Measurements from ENCODE around the gene CIAO2B. TPM values are rescaled to one million over a fixed set of nuclear protein-coding genes. Genes with fewer than 3 reads are reported as not detected.
"Not testable (repeated sequence)": the region's sequence is repeated elsewhere in the genome, so short reads cannot be mapped to it uniquely, and the experiment has no call there.

CIAO2B gene
- total RNA-seq, 5 donors from 2014 or later (not counting 1 experiment from before 2014, with no cell fraction given) = 55.3 to 66.8 (median 62.4) TPM

DNA sequence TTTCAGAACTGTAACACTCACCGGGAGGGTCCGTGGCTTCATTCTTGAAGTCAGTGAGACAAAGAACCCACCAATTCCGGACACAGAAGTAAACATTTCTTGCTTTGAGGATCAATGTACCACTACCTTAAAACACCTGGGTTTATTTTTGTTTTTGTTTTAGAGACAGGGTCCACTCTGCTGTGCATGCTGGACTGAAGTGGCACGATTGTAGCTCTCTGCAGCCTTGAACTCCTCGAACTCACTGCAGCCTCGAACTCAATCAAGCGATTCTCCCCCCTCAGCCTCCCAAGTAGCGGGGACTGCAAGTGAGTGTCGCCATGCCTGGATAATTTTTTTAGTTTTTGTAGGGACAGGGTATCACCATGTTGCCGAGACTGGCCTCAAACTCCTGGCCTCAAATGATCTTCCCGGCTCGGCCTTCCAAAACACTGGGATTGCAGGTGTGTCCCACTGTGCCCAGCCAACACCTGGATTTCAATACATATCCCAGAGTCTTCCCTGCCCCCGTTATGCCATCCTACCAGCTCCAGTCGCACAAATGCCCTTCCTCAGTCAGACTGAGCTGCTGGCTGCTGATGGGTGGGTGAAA, 41.2 kb upstream of the CIAO2B start:
- Histone ChIP-seq H3K27me3 (replicated peaks in 1 of 2; ENCODE audit: control insufficient read depth in 2 of 2, extremely low read depth in 1 of 2, insufficient read depth in 2 of 2, low read length in 1 of 2) (peaks cover 0 to 32% of the 10 kb centered on the region in 2 experiments), H3K4me3 (ENCODE audit: control insufficient read depth in 1 of 2, extremely low read depth in 1 of 2, low read length in 1 of 2) (peak overlapping the region; percentile 6 to 32)
- POLR2A ChIA-PET = no interaction called here

DNA sequence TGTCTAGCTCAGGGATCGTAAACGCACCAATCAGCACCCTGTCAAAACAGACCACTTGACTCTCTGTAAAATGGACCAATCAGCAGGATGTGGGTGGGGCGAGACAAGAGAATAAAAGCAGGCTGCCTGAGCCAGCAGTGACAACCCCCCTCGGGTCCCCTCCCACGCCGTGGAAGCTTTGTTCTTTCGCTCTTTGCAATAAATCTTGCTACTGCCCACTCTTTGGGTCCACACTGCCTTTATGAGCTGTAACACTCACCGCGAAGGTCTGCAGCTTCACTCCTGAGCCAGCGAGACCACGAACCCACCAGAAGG, 40.7 kb upstream of the CIAO2B start:
- CTCF ChIA-PET = interaction anchor here (0.9 to 1.6 kb wide), 4 partner anchors 10 to 182 kb away, joined by 3 to 7 read pairs (median 3); no protein-coding TSS in a partner anchor

More for the DNA sequence above, 41.2 kb upstream of the CIAO2B start:
- Mint-ChIP-seq H3K4me3 (peak overlapping the region; percentile 66 to 77 (median 69)), H3K4me1 (peaks cover 0 to 15% (median 7%) of the 10 kb centered on the region in 3 donors), H3K27ac (no peak overlapping the region), H3K36me3 (no peaks in the 10 kb centered on the region), H3K27me3 (peaks cover 0 to 5% of the 10 kb centered on the region in 2 donors), H3K9me3 (no peaks in the 10 kb centered on the region)
- H3K9me3 ChIP-seq = no peaks in the 10 kb centered on the region
- no peaks in the 10 kb centered on the region for H3K36me3 ChIP-seq (ENCODE audit: control insufficient read depth in 2 of 2, extremely low read depth in 1 of 2, insufficient read depth in 1 of 2, low read length in 1 of 2)
- DNase-seq = no peak
- CTCF ChIA-PET = interaction anchor here (0.6 to 1.6 kb wide), 6 partner anchors 11 to 182 kb away, joined by 3 to 7 read pairs (median 3); no protein-coding TSS in a partner anchor
- H3K27ac ChIP-seq (ENCODE audit: low read length) = no peak overlapping the region
- H3K4me1 ChIP-seq (ENCODE audit: control insufficient read depth in 1 of 2, extremely low read depth in 1 of 2, insufficient read depth in 2 of 2, low read length in 2 of 2) = peaks cover 0 to 16% of the 10 kb centered on the region in 2 experiments
- WGBS (ENCODE audit: insufficient coverage) = 65% methylated on average over 2 of the region's 14 CpGs
- no peak for ATAC-seq (replicated peaks in 1 of 4)

DNA sequence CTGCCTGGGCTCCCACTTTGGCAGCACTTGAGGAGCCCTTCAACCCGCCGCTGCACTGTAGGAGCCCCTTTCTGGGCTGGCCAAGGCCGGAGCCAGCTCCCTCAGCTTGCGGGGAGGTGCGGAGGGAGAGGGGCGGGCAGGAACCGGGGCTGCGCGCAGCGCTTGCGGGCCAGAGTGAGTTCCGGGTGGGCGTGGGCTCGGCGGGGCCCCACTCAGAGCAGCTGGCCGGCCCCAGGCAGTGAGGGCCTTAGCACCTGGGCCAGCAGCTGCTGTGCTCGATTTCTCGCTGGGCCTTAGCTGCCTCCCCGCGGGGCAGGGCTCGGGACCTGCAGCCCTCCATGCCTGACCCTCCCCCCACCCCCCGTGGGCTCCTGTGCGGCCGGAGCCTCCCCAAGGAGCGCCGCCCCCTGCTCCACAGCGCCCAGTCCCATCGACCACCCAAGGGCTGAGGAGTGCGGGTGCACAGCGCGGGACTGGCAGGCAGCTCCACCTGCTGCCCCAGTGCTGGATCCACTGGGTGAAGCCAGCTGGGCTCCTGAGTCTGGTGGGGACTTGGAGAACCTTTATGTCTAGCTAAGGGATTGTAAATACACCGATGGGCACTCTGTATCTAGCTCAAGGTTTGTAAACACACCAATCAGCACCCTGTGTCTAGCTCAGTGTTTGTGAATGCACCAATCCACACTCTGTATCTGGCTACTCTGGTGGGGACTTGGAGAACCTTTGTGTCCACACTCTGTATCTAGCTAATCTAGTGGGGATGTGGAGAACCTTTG, 40.1 kb upstream of the CIAO2B start:
- H3K27me3 Mint-ChIP-seq; H3K9me3 ChIP-seq; H3K27ac ChIP-seq (ENCODE audit: low read length); H3K27ac Mint-ChIP-seq; POLR2A ChIA-PET; H3K9me3 Mint-ChIP-seq; DNase-seq; H3K4me3 ChIP-seq (ENCODE audit: control insufficient read depth in 1 of 2, extremely low read depth in 1 of 2, low read length in 1 of 2); ATAC-seq (replicated peaks in 1 of 4); H3K36me3 Mint-ChIP-seq; H3K36me3 ChIP-seq (ENCODE audit: control insufficient read depth in 2 of 2, extremely low read depth in 1 of 2, insufficient read depth in 1 of 2, low read length in 1 of 2): not testable (repeated sequence)
- Mint-ChIP-seq H3K4me3 (peak overlapping the region; percentile 66 to 77 (median 69)), H3K4me1 (peaks cover 0 to 15% (median 7%) of the 10 kb centered on the region in 3 donors)
- Histone ChIP-seq H3K4me1 (ENCODE audit: control insufficient read depth in 1 of 2, extremely low read depth in 1 of 2, insufficient read depth in 2 of 2, low read length in 2 of 2) (peaks cover 0 to 16% of the 10 kb centered on the region in 2 experiments), H3K27me3 (replicated peaks in 1 of 2; ENCODE audit: control insufficient read depth in 2 of 2, extremely low read depth in 1 of 2, insufficient read depth in 2 of 2, low read length in 1 of 2) (peaks cover 0 to 35% of the 10 kb centered on the region in 2 experiments)
- CTCF ChIA-PET = interaction anchor here in 1 of 2 donors (0.6 kb wide), 1 partner anchor 10 kb away, joined by 3 read pairs; no protein-coding TSS in a partner anchor
- 94% methylated on average over 13 of the region's 32 CpGs for WGBS (ENCODE audit: insufficient coverage)

More for the DNA sequence above, 40.7 kb upstream of the CIAO2B start:
- 11% methylated on average over 6 of the region's 11 CpGs for WGBS (ENCODE audit: insufficient coverage)
- H3K9me3 ChIP-seq; H3K27me3 Mint-ChIP-seq; POLR2A ChIA-PET; H3K36me3 ChIP-seq (ENCODE audit: control insufficient read depth in 2 of 2, extremely low read depth in 1 of 2, insufficient read depth in 1 of 2, low read length in 1 of 2); H3K27ac ChIP-seq (ENCODE audit: low read length); ATAC-seq (replicated peaks in 1 of 4); H3K9me3 Mint-ChIP-seq; H3K36me3 Mint-ChIP-seq: not testable (repeated sequence)
- peaks cover 0 to 15% (median 7%) of the 10 kb centered on the region in 3 donors for H3K4me1 Mint-ChIP-seq
- H3K4me3 Mint-ChIP-seq = peak overlapping the region; percentile 66 to 77 (median 69)
- peak in 33 of 35 experiments; percentile 12 to 60 (median 35) for DNase-seq
- peak overlapping the region in 1 of 2 donors; percentile 50 for H3K27ac Mint-ChIP-seq
- Histone ChIP-seq H3K4me3 (ENCODE audit: control insufficient read depth in 1 of 2, extremely low read depth in 1 of 2, low read length in 1 of 2) (peak overlapping the region; percentile 6 to 32), H3K4me1 (ENCODE audit: control insufficient read depth in 1 of 2, extremely low read depth in 1 of 2, insufficient read depth in 2 of 2, low read length in 2 of 2) (peaks cover 0 to 16% of the 10 kb centered on the region in 2 experiments), H3K27me3 (replicated peaks in 1 of 2; ENCODE audit: control insufficient read depth in 2 of 2, extremely low read depth in 1 of 2, insufficient read depth in 2 of 2, low read length in 1 of 2) (peaks cover 0 to 32% of the 10 kb centered on the region in 2 experiments)

DNA sequence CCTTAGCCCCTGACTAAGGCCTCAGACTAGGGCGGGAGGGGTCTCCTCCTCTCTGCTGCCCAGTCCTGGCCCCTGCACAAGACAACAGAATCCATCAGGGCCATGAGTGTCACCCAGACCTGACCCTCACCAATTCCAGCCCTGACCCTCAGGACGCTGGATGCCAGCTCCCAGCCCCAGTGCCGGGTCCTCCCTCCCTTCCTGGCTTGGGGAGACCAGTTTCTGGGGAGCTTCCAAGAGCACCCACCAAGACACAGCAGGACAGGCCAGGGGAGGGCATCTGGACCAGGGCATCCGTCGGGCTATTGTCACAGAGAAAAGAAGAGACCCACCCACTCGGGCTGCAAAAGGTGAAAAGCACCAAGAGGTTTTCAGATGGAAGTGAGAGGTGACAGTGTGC, 39.5 kb upstream of the CIAO2B start:
- no peak overlapping the region for H3K27ac ChIP-seq (ENCODE audit: low read length)
- Mint-ChIP-seq H3K4me3 (no peak overlapping the region), H3K9me3 (no peaks in the 10 kb centered on the region), H3K36me3 (no peaks in the 10 kb centered on the region), H3K27ac (no peak overlapping the region), H3K4me1 (peaks cover 0 to 15% (median 7%) of the 10 kb centered on the region in 3 donors), H3K27me3 (peaks cover 0 to 5% of the 10 kb centered on the region in 2 donors)
- H3K4me1 ChIP-seq (ENCODE audit: control insufficient read depth in 1 of 2, extremely low read depth in 1 of 2, insufficient read depth in 2 of 2, low read length in 2 of 2) = peaks cover 0 to 16% of the 10 kb centered on the region in 2 experiments
- DNase-seq = no peak
- no peaks in the 10 kb centered on the region for H3K9me3 ChIP-seq
- ATAC-seq (replicated peaks in 1 of 4) = no peak
- no peak overlapping the region for H3K4me3 ChIP-seq (ENCODE audit: control insufficient read depth in 1 of 2, extremely low read depth in 1 of 2, low read length in 1 of 2)
- WGBS (ENCODE audit: insufficient coverage) = 87% methylated on average over 4 of the region's 6 CpGs
- ChIA-PET CTCF (no interaction called here), POLR2A (no interaction called here)
- H3K27me3 ChIP-seq (replicated peaks in 1 of 2; ENCODE audit: control insufficient read depth in 2 of 2, extremely low read depth in 1 of 2, insufficient read depth in 2 of 2, low read length in 1 of 2) = peaks cover 0 to 35% of the 10 kb centered on the region in 2 experiments
- no peaks in the 10 kb centered on the region for H3K36me3 ChIP-seq (ENCODE audit: control insufficient read depth in 2 of 2, extremely low read depth in 1 of 2, insufficient read depth in 1 of 2, low read length in 1 of 2)

DNA sequence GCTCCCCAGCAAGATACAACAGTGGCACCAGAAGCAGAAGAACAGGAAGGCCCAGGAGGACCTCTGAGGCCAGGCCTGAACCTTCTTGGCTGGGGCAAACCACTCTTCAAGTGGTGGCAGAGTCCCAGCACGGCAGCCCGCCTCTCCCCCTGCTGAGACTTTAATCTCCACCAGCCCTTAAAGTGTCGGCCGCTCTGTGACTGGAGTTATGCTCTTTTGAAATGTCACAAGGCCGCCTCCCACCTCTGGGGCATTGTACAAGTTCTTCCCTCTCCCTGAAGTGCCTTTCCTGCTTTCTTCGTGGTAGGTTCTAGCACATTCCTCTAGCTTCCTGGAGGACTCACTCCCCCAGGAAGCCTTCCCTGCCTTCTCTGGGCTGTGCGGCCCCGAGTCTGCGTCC, 38.8 kb upstream of the CIAO2B start:
- Histone ChIP-seq H3K27me3 (replicated peaks in 1 of 2; ENCODE audit: control insufficient read depth in 2 of 2, extremely low read depth in 1 of 2, insufficient read depth in 2 of 2, low read length in 1 of 2) (peaks cover 0 to 35% of the 10 kb centered on the region in 2 experiments), H3K36me3 (ENCODE audit: control insufficient read depth in 2 of 2, extremely low read depth in 1 of 2, insufficient read depth in 1 of 2, low read length in 1 of 2) (no peaks in the 10 kb centered on the region), H3K27ac (ENCODE audit: low read length) (no peak overlapping the region), H3K4me3 (ENCODE audit: control insufficient read depth in 1 of 2, extremely low read depth in 1 of 2, low read length in 1 of 2) (no peak overlapping the region), H3K9me3 (no peaks in the 10 kb centered on the region), H3K4me1 (ENCODE audit: control insufficient read depth in 1 of 2, extremely low read depth in 1 of 2, insufficient read depth in 2 of 2, low read length in 2 of 2) (peaks cover 0 to 16% of the 10 kb centered on the region in 2 experiments)
- Mint-ChIP-seq H3K4me3 (no peak overlapping the region), H3K27ac (no peak overlapping the region), H3K9me3 (no peaks in the 10 kb centered on the region), H3K4me1 (peaks cover 0 to 15% (median 7%) of the 10 kb centered on the region in 3 donors), H3K27me3 (peaks cover 0 to 5% of the 10 kb centered on the region in 2 donors), H3K36me3 (no peaks in the 10 kb centered on the region)
- no peak for DNase-seq
- no peak for ATAC-seq (replicated peaks in 1 of 4)
- 83% methylated on average over 6 of the region's 9 CpGs for WGBS (ENCODE audit: insufficient coverage)
- CTCF ChIA-PET = no interaction called here
- POLR2A ChIA-PET = no interaction called here

DNA sequence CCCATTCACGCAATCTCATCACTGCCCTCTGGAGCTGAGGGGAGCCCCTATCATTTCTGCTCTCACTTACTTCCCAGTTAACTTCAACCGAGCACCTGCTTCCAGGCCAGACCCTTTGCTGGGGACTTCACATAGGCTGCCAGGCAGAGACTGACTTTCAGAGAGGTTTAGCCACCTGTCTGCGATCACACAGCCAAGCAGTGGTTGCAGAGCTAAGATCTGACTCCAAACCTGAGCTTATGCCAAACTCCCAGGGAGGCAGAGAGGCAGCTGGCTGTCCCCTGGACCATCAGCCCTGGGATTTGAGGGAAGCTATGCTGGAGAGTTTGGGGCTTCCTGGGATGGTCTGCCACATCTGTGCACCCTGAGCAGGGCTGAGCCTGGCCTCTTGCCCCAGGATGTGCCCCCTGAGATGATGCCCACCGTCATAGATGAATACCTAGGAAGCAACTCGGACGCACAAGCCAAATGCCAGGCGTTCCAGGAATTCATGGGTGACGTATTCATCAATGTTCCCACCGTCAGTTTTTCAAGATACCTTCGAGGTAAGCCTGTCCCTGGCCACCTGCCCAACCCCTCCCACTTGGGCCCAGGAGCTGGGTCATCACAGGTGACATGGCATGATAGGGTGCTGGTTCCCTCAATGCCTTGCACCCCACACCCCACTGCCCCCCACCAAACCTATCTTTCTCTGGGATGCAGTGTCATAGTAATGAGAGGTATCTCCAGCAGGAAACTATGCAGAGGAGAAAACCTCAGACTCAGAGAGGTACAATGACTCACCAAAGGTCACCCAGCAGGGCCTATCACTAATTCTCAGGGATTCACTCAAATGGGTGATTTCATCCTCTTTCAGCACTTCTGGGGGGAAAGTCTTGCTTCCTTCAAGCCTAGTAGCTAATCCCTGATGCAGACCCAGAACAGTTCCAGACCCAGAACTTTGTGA, 36.8 kb upstream of the CIAO2B start:
- peaks cover 0 to 11% (median 5%) of the 10 kb centered on the region in 3 donors for H3K4me1 Mint-ChIP-seq
- H3K9me3 Mint-ChIP-seq = no peaks in the 10 kb centered on the region
- DNase-seq (no peak), ATAC-seq (replicated peaks in 1 of 4) (no peak)
- no peaks in the 10 kb centered on the region for H3K36me3 Mint-ChIP-seq
- H3K27ac Mint-ChIP-seq = no peak overlapping the region
- 75% methylated on average over 9 of the region's 10 CpGs for WGBS (ENCODE audit: insufficient coverage)
- H3K4me3 ChIP-seq (ENCODE audit: control insufficient read depth in 1 of 2, extremely low read depth in 1 of 2, low read length in 1 of 2) = no peak overlapping the region
- POLR2A ChIA-PET = no interaction called here
- H3K4me3 Mint-ChIP-seq = no peak overlapping the region
- no peak overlapping the region for H3K27ac ChIP-seq (ENCODE audit: low read length)
- CTCF ChIA-PET = no interaction called here
- H3K27me3 ChIP-seq (replicated peaks in 1 of 2; ENCODE audit: control insufficient read depth in 2 of 2, extremely low read depth in 1 of 2, insufficient read depth in 2 of 2, low read length in 1 of 2) = peaks cover 0 to 25% of the 10 kb centered on the region in 2 experiments
- peaks cover 0 to 5% of the 10 kb centered on the region in 2 donors for H3K27me3 Mint-ChIP-seq
- H3K9me3 ChIP-seq = no peaks in the 10 kb centered on the region
- H3K36me3 ChIP-seq (ENCODE audit: control insufficient read depth in 2 of 2, extremely low read depth in 1 of 2, insufficient read depth in 1 of 2, low read length in 1 of 2) = no peaks in the 10 kb centered on the region
- H3K4me1 ChIP-seq (ENCODE audit: control insufficient read depth in 1 of 2, extremely low read depth in 1 of 2, insufficient read depth in 2 of 2, low read length in 2 of 2) = peaks cover 0 to 9% of the 10 kb centered on the region in 2 experiments
